GM18519 (cell line): ENCODE data around the gene TRIM56.
"Not testable (repeated sequence)": the region's sequence is repeated elsewhere in the genome, so short reads cannot be mapped to it uniquely, and the experiment has no call there.

Experiments used
- ATAC-seq: cut with Tn5 transposase; IDR thresholded peaks from one replicate; pipeline ENCODE4 v1.9.1; 2021; ENCODE audit warnings: mild to moderate bottlenecking, moderate library complexity; ENCODE audit not compliant: unreplicated experiment, low FRiP score

Gene TRIM56

GRCh38 chr7:101129603-101130117 lies 44.4 kb downstream of the TRIM56 start:
- ATAC-seq, result no peak

- ATAC-seq, result not testable (repeated sequence)
Observed at GRCh38 chr7:101132626-101133600, 47.6 kb downstream of the TRIM56 start.

- ATAC-seq, result no peak
Observed at GRCh38 chr7:101133621-101134398, 48.5 kb downstream of the TRIM56 start.

GRCh38 chr7:101134399-101134980 lies 49.2 kb downstream of the TRIM56 start:
- no peak for ATAC-seq

GRCh38 chr7:101137651-101138212 lies 52.5 kb downstream of the TRIM56 start:
- ATAC-seq, result no peak

GRCh38 chr7:101138213-101138870 lies 53.1 kb downstream of the TRIM56 start:
- peak; percentile 68 for ATAC-seq

- ATAC-seq, result no peak
Observed at GRCh38 chr7:101140339-101140699, 55.0 kb downstream of the TRIM56 start.

GRCh38 chr7:101140746-101141382 lies 55.6 kb downstream of the TRIM56 start:
- no peak for ATAC-seq
